Trophoblast cell (in vitro differentiated cells and primary cell): ENCODE measurements around the gene KIF2C. TPM values are rescaled to one million over a fixed set of nuclear protein-coding genes. Genes with fewer than 3 reads are reported as not detected.

Experiments used
- DNase-seq, 2 donors: peaks; one replicate each; pipeline ENCODE4 v3.0.0-alpha.2; 2016
- H2AFZ ChIP-seq: 2 replicates; pipeline ENCODE4 v1.6.1; 2013; ENCODE audit warnings: low read length, moderate library complexity, mild to moderate bottlenecking; ENCODE audit not compliant: insufficient read depth, poor library complexity
- H2AK5ac ChIP-seq: 2 replicates; pipeline ENCODE4 v1.6.1; 2013; ENCODE audit warnings: mild to moderate bottlenecking, low read length
- H2BK120ac ChIP-seq: 2 replicates; pipeline ENCODE4 v1.6.1; 2013; ENCODE audit warnings: low read length, mild to moderate bottlenecking, moderate library complexity; ENCODE audit not compliant: insufficient read depth, poor library complexity
- H2BK12ac ChIP-seq: 2 replicates; pipeline ENCODE4 v1.6.1; 2013; ENCODE audit warnings: mild to moderate bottlenecking, low read length, moderate library complexity
- H2BK5ac ChIP-seq: 2 replicates; pipeline ENCODE4 v1.6.1; 2013; ENCODE audit warnings: low read length, low read depth, moderate library complexity, mild to moderate bottlenecking; ENCODE audit not compliant: poor library complexity
- H3K14ac ChIP-seq: 2 replicates; pipeline ENCODE4 v1.6.1; 2013; ENCODE audit warnings: mild to moderate bottlenecking, low read length
- H3K18ac ChIP-seq: 2 replicates; pipeline ENCODE4 v1.6.1; 2013; ENCODE audit warnings: mild to moderate bottlenecking, low read length
- H3K23ac ChIP-seq: 2 replicates; pipeline ENCODE4 v1.6.1; 2013; ENCODE audit warnings: low read length
- H3K27ac ChIP-seq: 2 replicates; pipeline ENCODE4 v1.5.1; 2013; ENCODE audit warnings: low read depth, mild to moderate bottlenecking, inconsistent platforms, low read length, moderate library complexity
- H3K27me3 ChIP-seq: 2 replicates; pipeline ENCODE4 v1.6.1; 2013; ENCODE audit warnings: inconsistent platforms, mild to moderate bottlenecking, low read length, moderate library complexity; ENCODE audit not compliant: insufficient read depth
- H3K36me3 ChIP-seq, 2 experiments: 1 replicate in 1 of 2; 2 replicates in 1 of 2; pipeline ENCODE4 v1.6.1; 2013; ENCODE audit warnings: low read length in 2 of 2, mild to moderate bottlenecking in 2 of 2, moderate library complexity in 1 of 2; ENCODE audit not compliant: insufficient read depth in 2 of 2, control insufficient read depth in 1 of 2
- H3K4ac ChIP-seq: 2 replicates; pipeline ENCODE4 v1.6.1; 2013; ENCODE audit warnings: low read depth, mild to moderate bottlenecking, low read length, moderate library complexity
- H3K4me1 ChIP-seq, 2 experiments: 1 replicate in 1 of 2; 2 replicates in 1 of 2; pipeline ENCODE4 v1.6.1; 2013; ENCODE audit warnings: low read length in 2 of 2, mild to moderate bottlenecking in 2 of 2, moderate library complexity in 1 of 2; ENCODE audit not compliant: insufficient read depth in 2 of 2, control insufficient read depth in 1 of 2
- H3K4me2 ChIP-seq: 2 replicates; pipeline ENCODE4 v1.6.1; 2013; ENCODE audit warnings: inconsistent platforms, mild to moderate bottlenecking, low read length, moderate library complexity
- H3K4me3 ChIP-seq: 2 replicates; pipeline ENCODE4 v1.5.1; 2013; ENCODE audit warnings: mild to moderate bottlenecking, low read depth, low read length, inconsistent platforms
- H3K79me1 ChIP-seq: one replicate; pipeline ENCODE4 v1.6.1; 2013; ENCODE audit warnings: low read length
- H3K79me2 ChIP-seq: 2 replicates; pipeline ENCODE4 v1.6.1; 2013; ENCODE audit warnings: low read length, mild to moderate bottlenecking; ENCODE audit not compliant: control insufficient read depth, insufficient read depth, poor library complexity
- H3K9ac ChIP-seq: 2 replicates; pipeline ENCODE4 v1.6.1; 2013; ENCODE audit warnings: mild to moderate bottlenecking, low read length
- H3K9me3 ChIP-seq: 2 replicates; pipeline ENCODE4 v1.6.1; 2013; ENCODE audit warnings: low read depth, mild to moderate bottlenecking, control low read depth, inconsistent platforms, low read length; ENCODE audit not compliant: insufficient read depth
- H4K12ac ChIP-seq: 2 replicates; pipeline ENCODE4 v1.6.1; 2013; ENCODE audit warnings: low read depth, mild to moderate bottlenecking, low read length, moderate library complexity
- H4K8ac ChIP-seq: 2 replicates; pipeline ENCODE4 v1.6.1; 2013; ENCODE audit warnings: low read depth, mild to moderate bottlenecking, low read length, moderate library complexity
- H4K91ac ChIP-seq: one replicate; pipeline ENCODE4 v1.6.1; 2013; ENCODE audit warnings: low read depth, mild to moderate bottlenecking, low read length, moderate library complexity
- WGBS: extraction: QIAGEN DNeasy Blood & Tissue Kit; methylation state at CpG from one replicate; pipeline ENCODE4 v1.1.7; 2013; ENCODE audit warnings: missing lambda C conversion rate; ENCODE audit not compliant: insufficient read length, insufficient coverage; ENCODE audit errors: extremely low coverage; 5-methylcytosine and 5-hydroxymethylcytosine counted together
- polyA plus RNA-seq: library from polyadenylated mRNA; stranded (reverse); fragments of 200-250 nt; gene quantifications from 2 replicates; pipeline ENCODE4 v1.2.3, GENCODE V29; 2013

Gene KIF2C
- 47.3 and 48.8 TPM in 2 replicates for polyA plus RNA-seq

DNA sequence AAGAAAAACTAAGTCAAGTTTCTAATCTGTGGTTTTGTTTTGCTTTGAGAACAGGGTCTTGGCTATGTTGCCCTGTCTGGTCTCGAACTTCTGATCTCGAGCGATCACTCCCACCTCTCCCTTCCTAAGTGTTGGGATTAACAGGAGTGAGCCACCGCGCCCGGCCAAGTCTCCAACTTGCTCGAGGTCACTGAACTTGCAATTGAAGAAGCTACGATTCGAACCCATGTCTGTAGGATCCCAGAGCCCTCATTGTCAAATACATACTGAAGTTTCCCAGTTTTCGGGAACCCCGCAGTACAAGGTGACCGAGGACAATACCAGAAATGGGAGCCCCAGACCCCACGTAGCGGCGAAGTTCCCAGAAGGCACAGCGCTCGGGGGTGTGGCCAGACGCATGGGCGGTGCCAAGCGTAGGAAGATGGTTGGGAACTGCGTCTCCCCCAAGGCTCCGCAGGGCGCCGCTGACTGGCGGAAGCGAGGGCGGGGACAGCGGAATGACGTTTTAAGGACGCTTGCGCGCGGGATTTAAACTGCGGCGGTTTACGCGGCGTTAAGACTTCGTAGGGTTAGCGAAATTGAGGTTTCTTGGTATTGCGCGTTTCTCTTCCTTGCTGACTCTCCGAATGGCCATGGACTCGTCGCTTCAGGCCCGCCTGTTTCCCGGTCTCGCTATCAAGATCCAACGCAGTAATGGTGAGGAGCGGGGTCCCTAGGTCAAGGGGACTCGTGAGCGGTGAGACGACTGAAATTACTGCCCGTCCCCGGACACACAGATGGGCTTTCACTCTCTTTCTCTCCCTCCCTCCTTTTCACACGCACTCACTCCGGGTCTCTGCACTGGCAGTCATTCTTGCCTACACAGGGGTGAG is at the start of gene KIF2C:
KIF2C (plus strand) TSS at position 531 of the 872 bp plus-strand sequence; CDS start at position 627, 96 bp downstream.
- H4K91ac ChIP-seq: peak within 1 kb of the TSS; percentile 87
- peak within 1 kb of the TSS; percentile 88 for H2BK5ac ChIP-seq
- no CpG with 5 or more reads among the region's 57 CpGs for WGBS
- H3K27ac ChIP-seq: peak within 1 kb of the TSS; percentile 43
- H3K4ac ChIP-seq: peak within 1 kb of the TSS; percentile 82
- H2AFZ ChIP-seq: peak within 1 kb of the TSS; percentile 94
- H3K4me1 ChIP-seq: peaks cover 3 to 4% of the 10 kb centered on the region in 2 experiments
- H3K79me2 ChIP-seq: peaks cover 7% of the 10 kb centered on the region
- H3K36me3 ChIP-seq: peaks cover 8 to 14% of the 10 kb centered on the region in 2 experiments
- H2AK5ac ChIP-seq: no peak within 1 kb of the TSS
- H3K27me3 ChIP-seq: no peaks in the 10 kb centered on the region
- H3K23ac ChIP-seq: no peak within 1 kb of the TSS
- H4K8ac ChIP-seq: peak within 1 kb of the TSS; percentile 99
- DNase-seq: peak; percentile 98
- H3K4me2 ChIP-seq: peak within 1 kb of the TSS; percentile 96
- peak within 1 kb of the TSS; percentile 24 for H2BK120ac ChIP-seq
- H3K9me3 ChIP-seq: peaks cover 5% of the 10 kb centered on the region
- peak within 1 kb of the TSS; percentile 87 for H3K4me3 ChIP-seq
- peak within 1 kb of the TSS; percentile 91 for H3K18ac ChIP-seq
- peak within 1 kb of the TSS; percentile 95 for H3K14ac ChIP-seq
- H4K12ac ChIP-seq: peak within 1 kb of the TSS; percentile 85
- H3K9ac ChIP-seq: peak within 1 kb of the TSS; percentile 85
- peaks cover 7% of the 10 kb centered on the region for H3K79me1 ChIP-seq
- H2BK12ac ChIP-seq: peak within 1 kb of the TSS; percentile 53

DNA sequence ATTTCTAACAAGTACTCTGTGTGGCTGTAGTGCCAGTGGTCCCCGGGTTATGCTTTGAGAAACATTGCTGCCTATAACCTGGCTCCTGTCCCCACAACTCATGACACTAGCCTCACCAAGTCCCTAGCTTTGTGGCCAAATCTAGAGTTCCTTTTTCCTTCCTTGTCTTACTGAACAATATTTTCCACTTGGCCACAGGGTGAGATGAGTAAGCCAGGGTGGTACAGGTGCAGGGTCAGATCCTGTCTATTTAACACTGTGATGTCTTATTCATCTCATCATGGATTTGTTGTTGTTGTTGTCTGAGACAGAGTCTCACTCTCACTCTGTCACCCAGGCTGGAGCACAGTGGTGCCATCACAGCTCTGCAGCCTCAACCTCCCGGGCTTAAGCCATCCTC is 46.5 kb upstream of the KIF2C start:
- Histone ChIP-seq H3K9me3 (no peaks in the 10 kb centered on the region), H2BK12ac (no peak overlapping the region), H2AK5ac (no peak overlapping the region), H3K27me3 (no peaks in the 10 kb centered on the region), H3K4me3 (no peak overlapping the region), H3K9ac (no peak overlapping the region), H3K36me3 (no peaks in the 10 kb centered on the region), H3K79me2 (no peaks in the 10 kb centered on the region), H2AFZ (no peak overlapping the region), H4K91ac (no peak overlapping the region), H3K79me1 (no peaks in the 10 kb centered on the region), H4K12ac (no peak overlapping the region), H3K4me2 (no peak overlapping the region), H2BK5ac (no peak overlapping the region), H3K14ac (no peak overlapping the region), H3K23ac (no peak overlapping the region), H3K4me1 (no peaks in the 10 kb centered on the region), H2BK120ac (no peak overlapping the region), H4K8ac (no peak overlapping the region), H3K27ac (no peak overlapping the region), H3K4ac (no peak overlapping the region), H3K18ac (no peak overlapping the region)
- DNase-seq: no peak
- no CpG with 5 or more reads among the region's 2 CpGs for WGBS

DNA sequence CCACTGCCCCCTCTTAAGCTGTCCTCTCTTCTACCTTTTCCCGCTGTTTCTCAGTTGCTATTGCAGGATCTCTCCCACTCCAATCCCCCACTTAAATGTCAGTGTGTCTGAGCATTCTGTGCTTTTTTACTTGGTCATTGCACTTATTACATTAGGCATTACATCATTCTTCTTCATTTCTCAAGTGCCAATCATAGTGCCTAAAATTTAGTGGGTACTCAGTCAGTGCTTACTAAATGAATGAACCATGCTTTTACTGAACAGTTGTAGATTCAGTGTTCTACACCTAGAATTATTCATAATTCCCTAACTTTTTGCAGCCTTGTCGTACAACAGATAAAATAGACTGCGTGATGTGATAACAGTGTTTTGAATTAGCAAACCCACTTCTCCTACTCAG is 45.7 kb upstream of the KIF2C start:
- Histone ChIP-seq H3K4me1 (no peaks in the 10 kb centered on the region), H3K36me3 (no peaks in the 10 kb centered on the region), H2AK5ac (no peak overlapping the region), H3K23ac (no peak overlapping the region), H4K8ac (no peak overlapping the region), H3K14ac (no peak overlapping the region), H3K4me3 (no peak overlapping the region), H4K12ac (no peak overlapping the region), H3K27ac (no peak overlapping the region), H3K79me2 (no peaks in the 10 kb centered on the region), H3K9me3 (no peaks in the 10 kb centered on the region), H3K18ac (no peak overlapping the region), H3K9ac (no peak overlapping the region), H2BK5ac (no peak overlapping the region), H3K4ac (no peak overlapping the region), H2BK12ac (no peak overlapping the region), H2BK120ac (no peak overlapping the region), H3K4me2 (no peak overlapping the region), H3K27me3 (no peaks in the 10 kb centered on the region), H4K91ac (no peak overlapping the region), H2AFZ (no peak overlapping the region), H3K79me1 (no peaks in the 10 kb centered on the region)
- no peak for DNase-seq
- no CpG with 5 or more reads among the region's 3 CpGs for WGBS

DNA sequence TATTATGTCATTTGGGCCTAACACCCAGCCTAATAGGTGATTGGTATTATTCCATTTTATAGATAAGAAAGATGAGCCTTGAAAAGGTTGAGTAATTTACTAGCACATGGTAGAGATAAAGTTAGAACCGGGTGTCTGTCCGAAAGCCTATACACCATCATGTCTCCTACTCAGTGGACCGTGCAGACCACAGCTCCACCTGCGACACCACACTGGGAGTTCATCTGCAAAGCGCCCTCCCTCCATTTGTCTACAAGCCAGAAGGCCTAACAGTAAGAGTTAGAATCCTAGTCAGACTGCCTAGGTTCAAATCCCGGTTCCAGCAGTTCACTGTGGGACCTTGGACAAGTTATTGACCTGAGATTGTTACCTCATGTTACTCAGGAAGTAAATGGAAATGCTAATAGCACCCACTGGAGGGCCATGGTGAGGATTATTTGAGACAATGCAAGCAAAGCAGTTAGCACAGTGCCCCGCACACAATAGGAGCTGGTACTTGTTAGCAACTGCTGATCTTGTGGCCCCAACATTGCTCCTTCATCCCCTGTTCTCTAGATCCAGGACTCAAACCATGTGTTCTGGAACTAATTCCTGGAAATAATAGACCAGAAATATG is 44.7 kb upstream of the KIF2C start:
- Histone ChIP-seq H2AFZ (no peak overlapping the region), H3K4me2 (no peak overlapping the region), H2BK12ac (no peak overlapping the region), H3K18ac (no peak overlapping the region), H2AK5ac (no peak overlapping the region), H2BK120ac (no peak overlapping the region), H3K23ac (no peak overlapping the region), H3K36me3 (no peaks in the 10 kb centered on the region), H3K4ac (no peak overlapping the region), H3K9me3 (no peaks in the 10 kb centered on the region), H4K12ac (no peak overlapping the region), H3K79me1 (no peaks in the 10 kb centered on the region), H3K79me2 (no peaks in the 10 kb centered on the region), H3K4me1 (no peaks in the 10 kb centered on the region), H3K9ac (no peak overlapping the region), H3K27me3 (no peaks in the 10 kb centered on the region), H3K4me3 (no peak overlapping the region), H2BK5ac (no peak overlapping the region), H4K91ac (no peak overlapping the region), H3K14ac (no peak overlapping the region), H3K27ac (no peak overlapping the region), H4K8ac (no peak overlapping the region)
- WGBS: no CpG with 5 or more reads among the region's 7 CpGs
- DNase-seq: no peak
